GM12878 (cell line): Measurements from ENCODE around the gene DYNLT4.
"Not testable (repeated sequence)": the region's sequence is repeated elsewhere in the genome, so short reads cannot be mapped to it uniquely, and the experiment has no call there.

ENCODE experiments used
- CEBPB ChIP-seq, 2 experiments: fragments of 150-350 bp in 1 of 2; IDR thresholded peaks; 2 replicates each; pipeline ENCODE4 v1.6.1; 2012 to 2014; ENCODE audit warnings: low read depth in 2 of 2, low read length in 2 of 2, borderline replicate concordance in 1 of 2, inconsistent platforms in 1 of 2
- EP300 ChIP-seq, 2 experiments: fragments of 150-350 bp in 1 of 2; IDR thresholded peaks; 2 replicates each; pipeline ENCODE4 v1.6.1; 2011 to 2012; ENCODE audit warnings: low read depth in 2 of 2, low read length in 2 of 2, borderline replicate concordance in 1 of 2, improper control_type of control experiment in 1 of 2, inconsistent platforms in 1 of 2; ENCODE audit not compliant: control insufficient read depth in 1 of 2
- JUND ChIP-seq: IDR thresholded peaks from 2 replicates; pipeline ENCODE4 v1.6.1; 2012; ENCODE audit warnings: low read depth, mild to moderate bottlenecking, low read length, improper control_type of control experiment, moderate library complexity
- POLR2A ChIP-seq: IDR thresholded peaks from 2 replicates; pipeline ENCODE4 v1.6.1; 2011; ENCODE audit warnings: low read depth, mild to moderate bottlenecking, low read length
- TCF7 ChIP-seq: IDR thresholded peaks from 2 replicates; pipeline ENCODE4 v1.6.1; 2014; ENCODE audit warnings: antibody characterized with exemption, borderline replicate concordance
- TF ChIP-seq, protein P1 (sequence below), 3 experiments: IDR thresholded peaks in 2 of 3; conservative IDR thresholded peaks in 1 of 3; 2 replicates each; pipeline ENCODE4 v1.5.1; 2011; ENCODE audit warnings: low read depth in 3 of 3, low read length in 3 of 3, mild to moderate bottlenecking in 3 of 3, control low read depth in 2 of 3, moderate library complexity in 2 of 3, inconsistent platforms in 1 of 3, mixed read lengths in 1 of 3; ENCODE audit not compliant: control insufficient read depth in 2 of 3, insufficient read depth in 1 of 3; ENCODE audit errors: extremely low read depth in 1 of 3

DNA sequence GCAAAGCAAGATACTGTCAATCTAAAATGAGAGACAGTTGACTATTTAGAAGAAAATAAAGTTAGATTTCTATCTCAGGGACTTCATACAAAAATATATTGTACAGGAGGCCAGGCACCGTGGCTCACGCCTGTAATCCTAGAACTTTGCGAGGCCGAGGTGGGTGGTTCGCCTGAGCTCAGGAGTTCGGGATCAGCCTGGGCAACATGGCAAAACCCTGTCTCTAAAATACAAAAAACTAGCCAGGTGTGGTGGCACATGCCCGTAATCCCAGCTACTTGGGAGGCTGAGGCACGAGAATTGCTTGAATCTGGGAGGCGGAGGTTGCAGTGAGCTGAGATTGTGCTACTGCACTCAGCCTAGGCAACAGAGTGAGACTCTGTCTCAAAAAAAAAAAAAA, 8.8 kb upstream of the DYNLT4 start:
- TF ChIP-seq, protein P1, sequence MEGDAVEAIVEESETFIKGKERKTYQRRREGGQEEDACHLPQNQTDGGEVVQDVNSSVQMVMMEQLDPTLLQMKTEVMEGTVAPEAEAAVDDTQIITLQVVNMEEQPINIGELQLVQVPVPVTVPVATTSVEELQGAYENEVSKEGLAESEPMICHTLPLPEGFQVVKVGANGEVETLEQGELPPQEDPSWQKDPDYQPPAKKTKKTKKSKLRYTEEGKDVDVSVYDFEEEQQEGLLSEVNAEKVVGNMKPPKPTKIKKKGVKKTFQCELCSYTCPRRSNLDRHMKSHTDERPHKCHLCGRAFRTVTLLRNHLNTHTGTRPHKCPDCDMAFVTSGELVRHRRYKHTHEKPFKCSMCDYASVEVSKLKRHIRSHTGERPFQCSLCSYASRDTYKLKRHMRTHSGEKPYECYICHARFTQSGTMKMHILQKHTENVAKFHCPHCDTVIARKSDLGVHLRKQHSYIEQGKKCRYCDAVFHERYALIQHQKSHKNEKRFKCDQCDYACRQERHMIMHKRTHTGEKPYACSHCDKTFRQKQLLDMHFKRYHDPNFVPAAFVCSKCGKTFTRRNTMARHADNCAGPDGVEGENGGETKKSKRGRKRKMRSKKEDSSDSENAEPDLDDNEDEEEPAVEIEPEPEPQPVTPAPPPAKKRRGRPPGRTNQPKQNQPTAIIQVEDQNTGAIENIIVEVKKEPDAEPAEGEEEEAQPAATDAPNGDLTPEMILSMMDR (IDR thresholded peaks at IDR 0.05 in 2 of 3, conservative IDR thresholded peaks at IDR 0.05 in 1 of 3; ENCODE audit: control insufficient read depth in 2 of 3, extremely low read depth in 1 of 3, insufficient read depth in 1 of 3, low read depth in 3 of 3, low read length in 3 of 3): not testable (repeated sequence)
- not testable (repeated sequence) for TF ChIP-seq CEBPB (IDR thresholded peaks at IDR 0.05; ENCODE audit: borderline replicate concordance in 1 of 2, low read depth in 2 of 2, low read length in 2 of 2); POLR2A; EP300 (IDR thresholded peaks at IDR 0.05; ENCODE audit: borderline replicate concordance in 1 of 2, control insufficient read depth in 1 of 2, low read depth in 2 of 2, low read length in 2 of 2); JUND; TCF7
